Cardiac fibroblast (primary cell): ENCODE data around the gene MTURN.

Experiments
- DNase-seq, 2 donors: peaks; one replicate each; pipeline versions ENCODE4 v3.0.0 to v3.0.0-alpha.2; 2010; ENCODE audit warnings: low read depth in 2 of 2
- H3K4me3 ChIP-seq, 2 donors: replicated peaks in 1 of 2; 1 replicate in 1 of 2; 2 replicates in 1 of 2; pipeline ENCODE4 v1.5.1; 2011; ENCODE audit warnings: low read depth in 2 of 2, low read length in 2 of 2, mild to moderate bottlenecking in 2 of 2, moderate library complexity in 1 of 2
- TF ChIP-seq, protein P1 (sequence below): IDR thresholded peaks from one replicate; pipeline ENCODE4 v1.5.1; 2011; ENCODE audit warnings: low read depth, mild to moderate bottlenecking, low read length, inconsistent platforms

The MTURN gene

GRCh38 chr7:30176463-30177109 is 41.8 kb downstream of the MTURN start:
- H3K4me3 ChIP-seq = no peak overlapping the region
- no peak for DNase-seq
- TF ChIP-seq, protein P1, sequence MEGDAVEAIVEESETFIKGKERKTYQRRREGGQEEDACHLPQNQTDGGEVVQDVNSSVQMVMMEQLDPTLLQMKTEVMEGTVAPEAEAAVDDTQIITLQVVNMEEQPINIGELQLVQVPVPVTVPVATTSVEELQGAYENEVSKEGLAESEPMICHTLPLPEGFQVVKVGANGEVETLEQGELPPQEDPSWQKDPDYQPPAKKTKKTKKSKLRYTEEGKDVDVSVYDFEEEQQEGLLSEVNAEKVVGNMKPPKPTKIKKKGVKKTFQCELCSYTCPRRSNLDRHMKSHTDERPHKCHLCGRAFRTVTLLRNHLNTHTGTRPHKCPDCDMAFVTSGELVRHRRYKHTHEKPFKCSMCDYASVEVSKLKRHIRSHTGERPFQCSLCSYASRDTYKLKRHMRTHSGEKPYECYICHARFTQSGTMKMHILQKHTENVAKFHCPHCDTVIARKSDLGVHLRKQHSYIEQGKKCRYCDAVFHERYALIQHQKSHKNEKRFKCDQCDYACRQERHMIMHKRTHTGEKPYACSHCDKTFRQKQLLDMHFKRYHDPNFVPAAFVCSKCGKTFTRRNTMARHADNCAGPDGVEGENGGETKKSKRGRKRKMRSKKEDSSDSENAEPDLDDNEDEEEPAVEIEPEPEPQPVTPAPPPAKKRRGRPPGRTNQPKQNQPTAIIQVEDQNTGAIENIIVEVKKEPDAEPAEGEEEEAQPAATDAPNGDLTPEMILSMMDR = no peak

- TF ChIP-seq, protein P1 = no peak
- no peak overlapping the region for H3K4me3 ChIP-seq
- no peak for DNase-seq
Measured at GRCh38 chr7:30177186-30177585, 42.4 kb downstream of the MTURN start.

DNA sequence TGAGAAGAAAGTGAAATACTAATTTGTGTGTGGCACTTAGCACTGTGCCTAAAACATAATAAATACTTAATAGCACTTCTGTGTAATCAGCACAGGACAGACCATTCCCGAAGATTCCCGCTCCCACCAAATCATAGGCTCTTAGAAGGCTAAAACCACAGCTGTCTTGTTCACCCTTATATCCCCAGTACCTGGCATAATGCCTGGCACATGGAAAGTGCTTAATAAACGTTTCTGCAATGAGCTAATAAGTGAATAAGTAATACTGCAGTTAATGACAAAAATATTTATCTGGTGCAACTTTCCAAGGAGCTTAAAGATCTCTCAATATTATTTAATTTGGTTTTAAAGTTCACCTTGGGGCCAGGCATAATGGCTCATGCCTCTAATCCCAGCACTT is 43.2 kb downstream of the MTURN start:
- TF ChIP-seq, protein P1 = no peak
- H3K4me3 ChIP-seq = no peak overlapping the region
- no peak for DNase-seq

- TF ChIP-seq, protein P1 = no peak
- DNase-seq = no peak
- no peak overlapping the region for H3K4me3 ChIP-seq
Measured at GRCh38 chr7:30178748-30179436, 44.1 kb downstream of the MTURN start.

GRCh38 chr7:30180718-30181117 is 45.9 kb downstream of the MTURN start:
- H3K4me3 ChIP-seq = no peak overlapping the region
- TF ChIP-seq, protein P1 = no peak
- no peak for DNase-seq

- DNase-seq = no peak
- no peak overlapping the region for H3K4me3 ChIP-seq
- TF ChIP-seq, protein P1 = no peak
Measured at GRCh38 chr7:30181211-30181610, 46.4 kb downstream of the MTURN start.
